ENCODE data around the gene LGALS4.

LGALS4 gene

GRCh38 chr19:38849147-38849859 lies 36.6 kb upstream of the LGALS4 start:
- Mint-ChIP-seq H3K27ac (peak overlapping the region; percentile 99 to 100), H3K9me3 (no peaks in the 10 kb centered on the region), H3K27me3 (no peaks in the 10 kb centered on the region), H3K36me3 (ENCODE audit: insufficient read depth) (peaks cover 84% of the 10 kb centered on the region), H3K4me1 (ENCODE audit: low read depth in 2 of 2) (peaks cover 47 to 52% of the 10 kb centered on the region in 2 donors), H3K4me3 (peak overlapping the region; percentile 97 to 98)
- ATAC-seq (replicated peaks) (peak; percentile 23), DNase-seq (peak; percentile 92 to 97 (median 95))

GRCh38 chr19:38848299-38849146 lies 35.8 kb upstream of the LGALS4 start:
- peak overlapping the region; percentile 97 to 98 for H3K4me3 Mint-ChIP-seq

DNA sequence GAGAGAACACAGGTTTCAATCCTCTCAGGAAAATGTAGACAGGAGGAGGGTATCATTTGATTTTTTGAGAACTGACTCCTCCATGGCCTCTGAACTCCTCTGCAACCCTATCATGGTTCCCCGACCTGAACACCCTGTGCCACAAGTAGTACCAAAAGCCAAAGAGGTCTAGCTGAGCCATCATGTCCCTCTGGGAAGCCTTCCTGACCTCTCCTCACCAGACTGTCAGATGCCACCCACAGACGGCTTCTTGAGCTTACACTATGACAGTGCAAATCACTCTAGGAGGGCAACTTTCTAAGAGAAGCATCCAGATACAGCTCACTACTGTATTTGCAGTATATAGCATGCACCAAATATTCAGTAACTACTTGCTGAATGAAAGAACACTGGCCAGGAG lies 33.4 kb upstream of the LGALS4 start:
- Mint-ChIP-seq H3K9me3 (no peaks in the 10 kb centered on the region), H3K36me3 (ENCODE audit: insufficient read depth) (peaks cover 99% of the 10 kb centered on the region), H3K4me3 (peak overlapping the region; percentile 21 to 38), H3K27me3 (no peaks in the 10 kb centered on the region), H3K27ac (peak overlapping the region in 1 of 2 donors; percentile 100), H3K4me1 (ENCODE audit: low read depth in 2 of 2) (peaks cover 60 to 66% of the 10 kb centered on the region in 2 donors)
- no peak for DNase-seq
- ATAC-seq (replicated peaks): no peak

More at GRCh38 chr19:38848299-38849146, 35.8 kb upstream of the LGALS4 start:
- peak overlapping the region; percentile 99 to 100 for H3K27ac Mint-ChIP-seq
- H3K9me3 Mint-ChIP-seq: no peaks in the 10 kb centered on the region
- peaks cover 55 to 59% of the 10 kb centered on the region in 2 donors for H3K4me1 Mint-ChIP-seq (ENCODE audit: low read depth in 2 of 2)
- H3K36me3 Mint-ChIP-seq (ENCODE audit: insufficient read depth): peaks cover 91% of the 10 kb centered on the region
- no peaks in the 10 kb centered on the region for H3K27me3 Mint-ChIP-seq
- no peak for DNase-seq
- no peak for ATAC-seq (replicated peaks)

DNA sequence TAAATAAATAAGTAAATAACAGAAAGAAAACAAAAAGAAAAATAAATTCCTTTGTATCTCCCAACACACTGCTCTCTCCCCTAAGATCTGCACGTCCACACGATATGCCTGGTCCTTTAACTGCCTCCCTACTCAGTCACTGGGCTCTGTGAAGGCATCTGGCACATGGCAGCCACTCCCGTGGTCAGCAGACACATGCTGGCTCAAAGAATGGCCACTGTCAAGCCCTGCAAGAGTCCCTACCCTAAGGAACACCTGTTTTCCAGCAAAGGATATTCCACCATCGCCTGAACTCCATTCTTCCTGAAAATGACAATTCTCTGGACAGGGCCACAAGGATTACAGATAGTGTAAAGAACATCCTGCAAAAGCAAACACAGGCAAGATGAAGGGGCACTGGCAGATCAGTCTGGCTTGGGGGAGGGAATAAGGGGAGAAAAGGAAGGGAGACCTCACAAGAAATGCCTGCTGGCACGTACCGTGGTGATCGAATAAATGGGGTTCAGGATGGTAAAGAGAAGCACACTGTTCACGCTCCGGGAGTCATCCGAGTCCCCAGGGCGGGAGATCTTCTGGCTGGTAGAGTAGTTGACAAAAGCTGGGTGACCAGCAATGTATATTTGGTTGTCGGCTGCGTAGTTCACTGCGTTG lies 32.8 kb upstream of the LGALS4 start:
- Mint-ChIP-seq H3K4me1 (ENCODE audit: low read depth in 2 of 2) (peaks cover 59 to 67% of the 10 kb centered on the region in 2 donors), H3K9me3 (no peaks in the 10 kb centered on the region), H3K27ac (peak overlapping the region; percentile 90 to 100), H3K4me3 (peak overlapping the region in 1 of 2 donors; percentile 38), H3K27me3 (no peaks in the 10 kb centered on the region), H3K36me3 (ENCODE audit: insufficient read depth) (peaks cover 100% of the 10 kb centered on the region)
- no peak for ATAC-seq (replicated peaks)
- no peak for DNase-seq

- Mint-ChIP-seq H3K27me3 (no peaks in the 10 kb centered on the region), H3K9me3 (no peaks in the 10 kb centered on the region), H3K36me3 (ENCODE audit: insufficient read depth) (peaks cover 100% of the 10 kb centered on the region), H3K4me1 (ENCODE audit: low read depth in 2 of 2) (peaks cover 61 to 68% of the 10 kb centered on the region in 2 donors), H3K4me3 (peak overlapping the region; percentile 47 to 77), H3K27ac (peak overlapping the region; percentile 90 to 100)
- ATAC-seq (replicated peaks): no peak
- DNase-seq: no peak
These were observed 31.4 kb upstream of the LGALS4 start for GRCh38 chr19:38844093-38844686.

DNA sequence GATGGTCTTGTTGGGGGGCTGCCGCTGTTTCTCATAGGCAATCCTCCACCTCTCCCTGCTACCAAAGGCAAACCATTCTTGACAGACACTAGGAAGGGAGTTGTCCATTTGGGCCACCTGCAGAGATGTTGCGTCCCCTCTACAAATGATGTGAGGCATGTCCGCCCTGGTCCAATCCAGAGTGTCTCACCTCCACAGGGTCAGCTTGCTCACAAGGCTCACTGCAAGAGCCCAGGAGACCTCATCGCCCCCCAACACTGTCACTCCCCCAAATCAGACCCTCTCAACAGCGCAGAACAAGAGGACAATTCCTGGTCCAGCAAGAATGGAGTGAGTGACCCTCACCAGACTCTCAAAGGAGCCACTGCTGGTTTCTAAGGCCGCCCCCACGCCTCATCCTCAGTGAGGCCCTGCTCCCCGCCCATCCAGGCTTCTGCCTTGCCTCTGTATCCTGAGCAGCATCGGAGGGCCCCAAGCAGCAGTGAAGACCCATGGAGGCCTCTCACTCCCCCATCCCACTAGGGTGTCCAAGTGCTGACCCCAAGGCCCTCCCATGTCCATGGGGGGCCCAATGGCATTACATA lies 30.5 kb upstream of the LGALS4 start:
- peak overlapping the region; percentile 90 to 100 for H3K27ac Mint-ChIP-seq
- ATAC-seq (replicated peaks) (no peak), DNase-seq (no peak)
- no peaks in the 10 kb centered on the region for H3K27me3 Mint-ChIP-seq
- H3K36me3 Mint-ChIP-seq (ENCODE audit: insufficient read depth): peaks cover 100% of the 10 kb centered on the region
- H3K9me3 Mint-ChIP-seq: no peaks in the 10 kb centered on the region
- H3K4me3 Mint-ChIP-seq: peak overlapping the region; percentile 47 to 77
- H3K4me1 Mint-ChIP-seq (ENCODE audit: low read depth in 2 of 2): peaks cover 58 to 59% of the 10 kb centered on the region in 2 donors

GRCh38 chr19:38842439-38843174 lies 29.9 kb upstream of the LGALS4 start:
- DNase-seq (peak; percentile 51 to 57 (median 56)), ATAC-seq (replicated peaks) (peak; percentile 86)
- Mint-ChIP-seq H3K4me1 (ENCODE audit: low read depth in 2 of 2) (peaks cover 52% of the 10 kb centered on the region in 2 donors), H3K4me3 (peak overlapping the region; percentile 47 to 77), H3K9me3 (no peaks in the 10 kb centered on the region), H3K27me3 (no peaks in the 10 kb centered on the region), H3K36me3 (ENCODE audit: insufficient read depth) (peaks cover 100% of the 10 kb centered on the region), H3K27ac (peak overlapping the region; percentile 90 to 100)

- H3K36me3 Mint-ChIP-seq (ENCODE audit: insufficient read depth): peaks cover 100% of the 10 kb centered on the region
- H3K9me3 Mint-ChIP-seq: no peaks in the 10 kb centered on the region
- H3K27me3 Mint-ChIP-seq: no peaks in the 10 kb centered on the region
- DNase-seq (peak in 2 of 3 experiments; percentile 35 to 36), ATAC-seq (replicated peaks) (peak; percentile 58)
- peaks cover 52 to 53% of the 10 kb centered on the region in 2 donors for H3K4me1 Mint-ChIP-seq (ENCODE audit: low read depth in 2 of 2)
- H3K27ac Mint-ChIP-seq: peak overlapping the region; percentile 87 to 100
- H3K4me3 Mint-ChIP-seq: peak overlapping the region; percentile 47 to 77
These were observed 29.2 kb upstream of the LGALS4 start for GRCh38 chr19:38841787-38842438.

DNA sequence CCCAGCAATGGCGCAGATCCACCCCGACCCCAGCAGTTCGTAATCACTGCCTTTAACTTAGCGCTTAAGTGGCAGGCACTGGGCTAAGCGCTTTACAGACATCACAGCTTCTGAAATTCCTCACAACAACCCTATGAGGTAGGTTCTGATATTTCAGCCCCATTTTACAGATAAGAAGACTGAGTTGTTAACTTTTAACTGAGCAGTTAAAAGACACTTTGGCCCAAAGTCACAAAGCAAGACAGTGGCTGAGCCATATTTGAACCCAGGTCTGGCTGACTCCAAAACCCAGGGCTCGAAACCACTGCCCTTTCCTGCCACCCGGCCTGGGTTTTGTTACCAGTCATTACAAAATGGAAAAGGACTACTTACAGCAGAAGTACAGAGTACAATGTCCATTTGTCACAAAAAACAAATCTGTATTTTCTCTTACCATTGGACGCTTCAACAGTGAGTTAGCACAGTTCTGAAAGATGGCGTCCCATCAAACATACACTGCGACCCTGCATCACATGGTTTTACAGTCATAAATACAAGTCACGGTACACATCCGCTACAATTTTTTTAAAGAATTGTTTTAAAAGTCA lies 28.5 kb upstream of the LGALS4 start:
- peak overlapping the region; percentile 47 to 77 for H3K4me3 Mint-ChIP-seq
- peaks cover 100% of the 10 kb centered on the region for H3K36me3 Mint-ChIP-seq (ENCODE audit: insufficient read depth)
- ATAC-seq (replicated peaks) (no peak), DNase-seq (no peak)
- H3K9me3 Mint-ChIP-seq: no peaks in the 10 kb centered on the region
- no peaks in the 10 kb centered on the region for H3K27me3 Mint-ChIP-seq
- H3K4me1 Mint-ChIP-seq (ENCODE audit: low read depth in 2 of 2): peaks cover 50 to 51% of the 10 kb centered on the region in 2 donors
- H3K27ac Mint-ChIP-seq: peak overlapping the region; percentile 87 to 100

DNA sequence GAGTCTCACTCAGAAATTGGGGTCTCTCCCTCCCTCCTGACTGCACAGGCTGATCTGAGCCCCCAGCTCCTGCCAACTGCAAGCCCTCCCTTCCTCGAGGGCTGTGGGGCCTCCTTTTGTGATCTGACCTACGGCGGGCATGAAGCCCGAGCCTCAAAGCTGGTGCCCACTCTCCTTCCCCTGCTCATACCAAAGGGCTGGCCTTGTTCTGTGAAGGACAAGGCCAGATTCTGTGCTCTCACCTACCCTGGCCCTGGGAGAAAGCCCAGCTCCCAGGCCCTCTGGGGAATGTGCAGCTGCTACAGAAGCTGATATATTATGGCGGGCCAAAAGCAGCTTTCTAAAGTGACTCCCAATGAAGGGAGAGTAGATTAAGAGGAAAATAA lies 27.8 kb upstream of the LGALS4 start:
- ATAC-seq (replicated peaks) (no peak), DNase-seq (no peak)
- peaks cover 43 to 49% of the 10 kb centered on the region in 2 donors for H3K4me1 Mint-ChIP-seq (ENCODE audit: low read depth in 2 of 2)
- peak overlapping the region; percentile 5 to 47 for H3K4me3 Mint-ChIP-seq
- H3K27ac Mint-ChIP-seq: peak overlapping the region in 1 of 2 donors; percentile 100
- peaks cover 100% of the 10 kb centered on the region for H3K36me3 Mint-ChIP-seq (ENCODE audit: insufficient read depth)
- H3K27me3 Mint-ChIP-seq: no peaks in the 10 kb centered on the region
- H3K9me3 Mint-ChIP-seq: no peaks in the 10 kb centered on the region

- ATAC-seq (replicated peaks) (no peak), DNase-seq (no peak)
- Mint-ChIP-seq H3K9me3 (no peaks in the 10 kb centered on the region), H3K27me3 (no peaks in the 10 kb centered on the region), H3K36me3 (ENCODE audit: insufficient read depth) (peaks cover 100% of the 10 kb centered on the region), H3K4me3 (peak overlapping the region in 1 of 2 donors; percentile 43), H3K4me1 (ENCODE audit: low read depth in 2 of 2) (peaks cover 39 to 45% of the 10 kb centered on the region in 2 donors), H3K27ac (peak overlapping the region in 1 of 2 donors; percentile 100)
These were observed 27.3 kb upstream of the LGALS4 start for GRCh38 chr19:38839816-38840582.

Data from effector memory CD8-positive, alpha-beta T cell (primary cell).